Gastroesophageal sphincter (tissue), 4 donors: Measurements from ENCODE around the gene RAP2C. TPM values are rescaled to one million over a fixed set of nuclear protein-coding genes. Genes with fewer than 3 reads are reported as not detected.

Experiments
- ATAC-seq: fragments of 150-250 bp; one replicate; pipeline ENCODE4 v1.9.1; 2016; ENCODE audit warnings: mild to moderate bottlenecking, moderate library complexity
- H3K27ac ChIP-seq, 4 donors: fragments of 200-600 bp; sonication (generic) in 3 of 4; 1 replicate in 3 of 4; 2 replicates in 1 of 4; pipeline ENCODE4 v1.5.1; 2016 to 2019
- H3K27me3 ChIP-seq: fragments of 200-600 bp; sonication (generic); one replicate; pipeline ENCODE4 v1.5.1; 2019
- H3K36me3 ChIP-seq, 2 donors: fragments of 200-600 bp; sonication (generic); one replicate each; pipeline ENCODE4 v1.5.1; 2019; ENCODE audit warnings: control low read depth in 1 of 2
- H3K4me1 ChIP-seq, 3 donors: fragments of 200-600 bp; sonication (generic); 1 replicate in 2 of 3; 2 replicates in 1 of 3; pipeline ENCODE4 v1.5.1; 2016 to 2019; ENCODE audit warnings: control low read depth in 2 of 3
- H3K4me3 ChIP-seq, 2 donors: fragments of 200-600 bp; sonication (generic); one replicate each; pipeline ENCODE4 v1.5.1; 2019; ENCODE audit warnings: mild to moderate bottlenecking in 1 of 2, moderate library complexity in 1 of 2
- H3K9me3 ChIP-seq, 3 donors: fragments of 200-600 bp; sonication (generic); one replicate each; pipeline ENCODE4 v1.5.1; 2017 to 2019; ENCODE audit warnings: control low read depth in 2 of 3
- EP300 ChIP-seq: sonication (generic); formaldehyde crosslinking; IDR thresholded peaks from one replicate; pipeline ENCODE4 v1.6.1; 2017; ENCODE audit warnings: antibody characterized with exemption, mild to moderate bottlenecking
- POLR2A ChIP-seq, 2 donors: fragments of 450-650 bp; IDR thresholded peaks; one replicate each; pipeline ENCODE4 v1.6.1; 2017; ENCODE audit warnings: antibody characterized with exemption in 2 of 2, mild to moderate bottlenecking in 2 of 2, moderate library complexity in 1 of 2
- POLR2AphosphoS5 ChIP-seq: sonication (generic); formaldehyde crosslinking; IDR thresholded peaks from one replicate; pipeline ENCODE4 v1.6.1; 2017; ENCODE audit warnings: antibody characterized with exemption
- WGBS, 2 donors: methylation state at CpG; one replicate each; pipeline ENCODE4 v1.1.5; 2018; ENCODE audit warnings: low coverage in 1 of 2; 5-methylcytosine and 5-hydroxymethylcytosine counted together
- total RNA-seq, 4 donors: library from RNA; depleted of rRNA; stranded (reverse); fragments of >200 nt; gene quantifications; one replicate each; pipeline ENCODE4 v1.1.0, GENCODE V29; 2016
- TF ChIP-seq, protein P1 (sequence below), 4 experiments: fragments of 200-600 bp in 2 of 4; fragments of 450-650 bp in 2 of 4; sonication (generic) in 1 of 4; IDR thresholded peaks; one replicate each; pipeline ENCODE4 v1.5.1; 2017 to 2019; ENCODE audit warnings: antibody characterized with exemption in 4 of 4, mild to moderate bottlenecking in 2 of 4, moderate library complexity in 2 of 4

The RAP2C gene
- total RNA-seq, 4 donors from 2014 or later: 14.5 to 19.9 (median 15.5) TPM

DNA sequence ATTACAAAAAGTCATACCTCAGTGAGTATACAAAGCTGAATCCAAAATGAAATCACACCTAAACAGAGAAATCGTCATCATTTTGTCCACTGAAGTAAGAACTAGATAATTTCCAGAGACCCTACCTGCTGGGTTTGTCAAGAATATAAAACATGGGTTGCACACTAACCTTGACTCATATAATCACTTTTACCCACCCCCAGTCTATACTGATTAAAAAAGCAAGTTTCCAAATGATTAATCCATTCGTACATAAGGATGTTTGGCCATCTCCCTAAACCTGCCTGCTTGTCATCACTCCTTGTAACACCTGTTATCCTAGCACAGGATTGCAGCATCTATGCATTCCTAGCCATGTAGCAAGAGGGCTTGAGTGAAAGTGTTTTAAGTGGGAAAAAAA is 4.7 kb downstream of the RAP2C start:
- H3K27me3 ChIP-seq: no peaks in the 10 kb centered on the region
- peaks cover 0 to 55% (median 0%) of the 10 kb centered on the region in 3 donors for H3K4me1 ChIP-seq
- H3K36me3 ChIP-seq: peaks cover 0 to 15% of the 10 kb centered on the region in 2 donors
- ATAC-seq: no peak
- WGBS, 2 donors: 53 to 93% methylated on average over 2 of the region's 2 CpGs
- TF ChIP-seq POLR2AphosphoS5 (no peak), EP300 (no peak), POLR2A (IDR thresholded peaks at IDR 0.05) (no peak)
- TF ChIP-seq, protein P1, sequence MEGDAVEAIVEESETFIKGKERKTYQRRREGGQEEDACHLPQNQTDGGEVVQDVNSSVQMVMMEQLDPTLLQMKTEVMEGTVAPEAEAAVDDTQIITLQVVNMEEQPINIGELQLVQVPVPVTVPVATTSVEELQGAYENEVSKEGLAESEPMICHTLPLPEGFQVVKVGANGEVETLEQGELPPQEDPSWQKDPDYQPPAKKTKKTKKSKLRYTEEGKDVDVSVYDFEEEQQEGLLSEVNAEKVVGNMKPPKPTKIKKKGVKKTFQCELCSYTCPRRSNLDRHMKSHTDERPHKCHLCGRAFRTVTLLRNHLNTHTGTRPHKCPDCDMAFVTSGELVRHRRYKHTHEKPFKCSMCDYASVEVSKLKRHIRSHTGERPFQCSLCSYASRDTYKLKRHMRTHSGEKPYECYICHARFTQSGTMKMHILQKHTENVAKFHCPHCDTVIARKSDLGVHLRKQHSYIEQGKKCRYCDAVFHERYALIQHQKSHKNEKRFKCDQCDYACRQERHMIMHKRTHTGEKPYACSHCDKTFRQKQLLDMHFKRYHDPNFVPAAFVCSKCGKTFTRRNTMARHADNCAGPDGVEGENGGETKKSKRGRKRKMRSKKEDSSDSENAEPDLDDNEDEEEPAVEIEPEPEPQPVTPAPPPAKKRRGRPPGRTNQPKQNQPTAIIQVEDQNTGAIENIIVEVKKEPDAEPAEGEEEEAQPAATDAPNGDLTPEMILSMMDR (IDR thresholded peaks at IDR 0.05): no peak
- H3K27ac ChIP-seq: no peak overlapping the region
- H3K9me3 ChIP-seq: no peaks in the 10 kb centered on the region
- H3K4me3 ChIP-seq: no peak overlapping the region

DNA sequence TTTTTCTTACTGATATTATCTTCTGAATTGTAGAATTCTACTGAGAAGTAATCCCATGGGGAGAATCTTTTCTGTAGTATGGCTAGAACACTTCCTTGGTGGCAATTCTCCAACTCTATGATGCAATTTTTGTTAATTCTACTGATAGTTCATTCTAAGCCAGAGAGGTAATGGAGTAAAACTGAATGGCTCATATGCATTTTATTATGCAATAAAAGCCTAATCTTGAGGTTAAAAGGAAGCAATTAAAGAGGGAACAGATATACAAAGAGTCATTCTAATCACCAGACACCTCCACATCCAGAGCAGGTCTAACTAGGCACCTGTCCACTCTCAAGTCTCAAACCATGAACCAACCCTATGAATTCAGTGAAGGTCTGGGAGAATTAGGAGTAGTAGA is 9.7 kb downstream of the RAP2C start:
- Histone ChIP-seq H3K27ac (no peak overlapping the region), H3K9me3 (no peaks in the 10 kb centered on the region), H3K4me1 (peaks cover 0 to 67% (median 0%) of the 10 kb centered on the region in 3 donors), H3K4me3 (no peak overlapping the region), H3K36me3 (peaks cover 0 to 15% of the 10 kb centered on the region in 2 donors), H3K27me3 (no peaks in the 10 kb centered on the region)
- no peak for ATAC-seq
- no peak for TF ChIP-seq POLR2AphosphoS5
- TF ChIP-seq POLR2A (IDR thresholded peaks at IDR 0.05): no peak
- no peak for TF ChIP-seq EP300
- TF ChIP-seq, protein P1 (IDR thresholded peaks at IDR 0.05): no peak

DNA sequence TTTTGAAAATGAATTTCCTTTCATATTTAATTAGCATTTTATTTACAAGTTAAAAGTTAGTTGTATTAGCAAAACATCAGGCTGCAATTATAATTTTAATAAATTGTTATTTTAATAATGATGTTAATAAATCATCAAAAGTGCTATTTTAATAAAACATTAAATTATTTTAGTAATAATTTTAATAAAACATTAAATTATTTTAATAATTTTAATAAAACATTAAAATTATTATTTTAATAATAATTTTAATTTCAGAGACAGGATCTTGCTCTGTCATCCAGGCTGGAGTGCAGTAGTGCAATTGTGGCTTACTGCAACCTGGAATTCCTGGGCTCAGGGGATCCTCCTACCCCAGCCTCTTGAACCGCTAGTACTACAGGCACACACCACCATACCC is 10.8 kb downstream of the RAP2C start:
- WGBS, 2 donors: 100% methylated on average over 1 of the region's 1 CpG
- Histone ChIP-seq H3K4me3 (no peak overlapping the region), H3K4me1 (peaks cover 0 to 56% (median 0%) of the 10 kb centered on the region in 3 donors), H3K36me3 (peaks cover 0 to 10% of the 10 kb centered on the region in 2 donors), H3K27ac (no peak overlapping the region), H3K27me3 (no peaks in the 10 kb centered on the region), H3K9me3 (no peaks in the 10 kb centered on the region)
- TF ChIP-seq POLR2AphosphoS5 (no peak), POLR2A (IDR thresholded peaks at IDR 0.05) (no peak), EP300 (no peak)
- TF ChIP-seq, protein P1 (IDR thresholded peaks at IDR 0.05): no peak
- no peak for ATAC-seq

DNA sequence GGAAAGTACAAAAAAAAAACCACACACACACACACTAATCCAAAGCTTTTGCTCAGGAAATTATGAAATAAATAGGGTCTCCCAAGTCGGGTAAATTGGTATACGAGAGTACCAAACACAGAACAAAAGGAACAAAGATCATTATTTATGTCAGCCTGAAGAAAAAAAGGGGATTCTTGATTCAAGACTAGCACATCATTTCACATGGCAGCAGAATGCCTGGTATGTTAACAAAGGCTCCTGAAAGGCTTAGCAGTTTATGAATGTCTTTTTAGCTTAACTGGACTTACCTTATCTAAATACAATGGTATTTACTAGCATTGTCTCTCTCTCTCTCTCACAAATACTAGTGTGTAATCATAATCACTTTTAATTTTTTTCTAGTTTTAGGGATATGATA is 11.3 kb downstream of the RAP2C start:
- H3K4me3 ChIP-seq: no peak overlapping the region
- no peaks in the 10 kb centered on the region for H3K9me3 ChIP-seq
- ATAC-seq: no peak
- peaks cover 0 to 55% (median 0%) of the 10 kb centered on the region in 3 donors for H3K4me1 ChIP-seq
- WGBS, 2 donors: 26 to 50% methylated on average over 2 of the region's 2 CpGs
- H3K27me3 ChIP-seq: no peaks in the 10 kb centered on the region
- H3K27ac ChIP-seq: no peak overlapping the region
- H3K36me3 ChIP-seq: peaks cover 0 to 5% of the 10 kb centered on the region in 2 donors
- TF ChIP-seq, protein P1 (IDR thresholded peaks at IDR 0.05): no peak
- TF ChIP-seq POLR2AphosphoS5 (no peak), EP300 (no peak), POLR2A (IDR thresholded peaks at IDR 0.05) (no peak)

GRCh38 chrX:132206259-132206658 is 13.0 kb downstream of the RAP2C start:
- H3K4me3 ChIP-seq: no peak overlapping the region
- H3K27ac ChIP-seq: no peak overlapping the region
- ATAC-seq: no peak
- WGBS, 2 donors: 33 to 58% methylated on average over 1 to 5 of the region's 5 CpGs
- H3K27me3 ChIP-seq: no peaks in the 10 kb centered on the region
- TF ChIP-seq POLR2AphosphoS5: no peak
- TF ChIP-seq POLR2A (IDR thresholded peaks at IDR 0.05): no peak
- TF ChIP-seq, protein P1 (IDR thresholded peaks at IDR 0.05): no peak
- no peak for TF ChIP-seq EP300
- no peaks in the 10 kb centered on the region for H3K36me3 ChIP-seq
- peaks cover 0 to 42% (median 0%) of the 10 kb centered on the region in 3 donors for H3K4me1 ChIP-seq
- no peaks in the 10 kb centered on the region for H3K9me3 ChIP-seq
